Panc1 (cell line): ENCODE data around the gene CAPN9.

Source experiments
- CTCF ChIP-seq: fragments of 450-650 bp; IDR thresholded peaks from 2 replicates; pipeline ENCODE4 v1.5.1; 2017; ENCODE audit warnings: mild to moderate bottlenecking
- POLR2AphosphoS5 ChIP-seq: IDR thresholded peaks from 2 replicates; pipeline ENCODE4 v1.6.1; 2012; ENCODE audit warnings: mild to moderate bottlenecking, low read depth, low read length, moderate library complexity

- TF ChIP-seq CTCF (no peak), POLR2AphosphoS5 (no peak)
Observed at GRCh38 chr1:230707732-230708630, 39.2 kb upstream of the CAPN9 start.
